Measurements from ENCODE around the gene ATP11A. TPM values are rescaled to one million over a fixed set of nuclear protein-coding genes. Genes with fewer than 3 reads are reported as not detected.

ATP11A gene
- total and polyA plus RNA-seq, 10 of the 15 experiments (the other 5 are each of a cell fraction or from before 2014, with no cell fraction given) = 1.4 to 69.6 (median 14.4) TPM

DNA sequence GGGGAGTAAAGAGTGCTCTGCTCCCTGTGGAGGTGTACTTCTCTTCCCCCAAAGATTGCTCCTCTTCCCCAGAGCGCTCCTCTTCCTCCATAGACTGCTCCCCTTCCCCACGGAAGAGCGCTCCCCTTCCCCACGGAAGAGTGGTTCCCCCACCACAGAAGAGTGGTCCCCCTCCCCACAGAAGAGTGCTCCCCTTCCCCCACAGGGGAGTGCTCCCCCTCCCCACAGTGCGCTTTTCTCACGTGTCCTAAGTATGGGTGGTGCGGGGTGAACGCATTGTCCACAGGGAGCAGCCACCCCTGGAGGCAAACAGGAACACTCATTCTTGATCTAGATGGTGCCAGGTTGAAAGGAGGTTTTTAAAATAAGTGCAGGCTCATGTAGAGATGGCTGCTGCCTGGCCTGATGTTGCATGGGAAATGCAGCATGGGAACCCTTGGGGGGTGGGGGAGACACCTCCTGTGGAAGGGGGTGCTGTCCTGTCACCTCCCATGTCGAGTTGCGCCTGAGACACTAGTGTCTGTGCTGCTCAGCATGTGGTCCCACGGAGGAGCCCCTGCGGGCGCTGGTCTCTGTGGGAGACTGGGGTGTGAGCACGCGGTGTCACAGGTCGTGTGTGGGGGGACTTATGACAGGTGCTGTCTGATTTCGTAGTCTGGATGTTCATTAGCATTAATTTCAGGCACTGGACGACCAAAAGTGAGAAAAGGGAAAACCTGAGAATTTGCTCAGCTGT lies 52.2 kb downstream of the ATP11A start:
- no peak for ATAC-seq
- no TSS peak for BruUV-seq (replicated peaks)
- Histone ChIP-seq H3K79me2 (ENCODE audit: control insufficient read depth, insufficient read depth, low read length) (peaks cover 6% of the 10 kb centered on the region), H3K4me1 (ENCODE audit: control insufficient read depth, insufficient read depth, low read length) (no peaks in the 10 kb centered on the region), H2AFZ (ENCODE audit: control insufficient read depth, low read depth, low read length) (no peak overlapping the region), H3K27ac (ENCODE audit: control insufficient read depth, insufficient read depth) (no peak overlapping the region), H3K9ac (ENCODE audit: control insufficient read depth, insufficient read depth, low read length) (no peak overlapping the region), H3K27me3 (replicated peaks in 1 of 2; ENCODE audit: control insufficient read depth in 2 of 2, insufficient read depth in 2 of 2, low read length in 1 of 2) (no peaks in the 10 kb centered on the region), H3K4me2 (ENCODE audit: control insufficient read depth, insufficient read depth) (no peak overlapping the region), H3K9me3 (replicated peaks; ENCODE audit: control insufficient read depth, insufficient read depth, low read length) (no peaks in the 10 kb centered on the region), H3K4me3 (no peak overlapping the region), H3K36me3 (ENCODE audit: control insufficient read depth in 2 of 2, insufficient read depth in 2 of 2, low read length in 1 of 2) (no peaks in the 10 kb centered on the region; a peak in 1 of 4 replicates), H4K20me1 (ENCODE audit: control insufficient read depth, insufficient read depth) (no peaks in the 10 kb centered on the region)
- DNase-seq (ENCODE audit: low read depth, low spot score) = no peak
- WGBS (ENCODE audit: insufficient coverage, insufficient replicate concordance, low lambda C conversion rate, missing lambda C conversion rate) = 79% methylated on average over 15 of the region's 18 CpGs
- intact Hi-C loops (cut with micrococcal nuclease; ENCODE audit: unreplicated experiment) = no loop called here
- FAIRE-seq = no peak
- CTCF ChIA-PET = no interaction called here
- in situ Hi-C loops (cut with MboI) = no loop called here
- RAD21 ChIA-PET (ENCODE audit: unreplicated experiment) = no interaction called here
- POLR2A ChIA-PET = no interaction called here
- SMC1A ChIA-PET (ENCODE audit: uncharacterized antibody, unreplicated experiment) = no interaction called here
- TF ChIP-seq CHD2 (IDR thresholded peaks at IDR 0.05; ENCODE audit: borderline replicate concordance, low read depth, low read length) (no peak), POU2F2 (IDR thresholded peaks at IDR 0.05; ENCODE audit: borderline replicate concordance, low read depth, low read length) (no peak), RCOR1 (conservative IDR thresholded peaks at IDR 0.05; ENCODE audit: low read depth, low read length) (no peak), SUPT20H (IDR thresholded peaks at IDR 0.05; ENCODE audit: borderline replicate concordance, control insufficient read depth, low read depth, low read length) (no peak)
- TF ChIP-seq, protein P1, sequence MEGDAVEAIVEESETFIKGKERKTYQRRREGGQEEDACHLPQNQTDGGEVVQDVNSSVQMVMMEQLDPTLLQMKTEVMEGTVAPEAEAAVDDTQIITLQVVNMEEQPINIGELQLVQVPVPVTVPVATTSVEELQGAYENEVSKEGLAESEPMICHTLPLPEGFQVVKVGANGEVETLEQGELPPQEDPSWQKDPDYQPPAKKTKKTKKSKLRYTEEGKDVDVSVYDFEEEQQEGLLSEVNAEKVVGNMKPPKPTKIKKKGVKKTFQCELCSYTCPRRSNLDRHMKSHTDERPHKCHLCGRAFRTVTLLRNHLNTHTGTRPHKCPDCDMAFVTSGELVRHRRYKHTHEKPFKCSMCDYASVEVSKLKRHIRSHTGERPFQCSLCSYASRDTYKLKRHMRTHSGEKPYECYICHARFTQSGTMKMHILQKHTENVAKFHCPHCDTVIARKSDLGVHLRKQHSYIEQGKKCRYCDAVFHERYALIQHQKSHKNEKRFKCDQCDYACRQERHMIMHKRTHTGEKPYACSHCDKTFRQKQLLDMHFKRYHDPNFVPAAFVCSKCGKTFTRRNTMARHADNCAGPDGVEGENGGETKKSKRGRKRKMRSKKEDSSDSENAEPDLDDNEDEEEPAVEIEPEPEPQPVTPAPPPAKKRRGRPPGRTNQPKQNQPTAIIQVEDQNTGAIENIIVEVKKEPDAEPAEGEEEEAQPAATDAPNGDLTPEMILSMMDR (IDR thresholded peaks at IDR 0.05 in 2 of 3, conservative IDR thresholded peaks at IDR 0.05 in 1 of 3; ENCODE audit: control insufficient read depth in 2 of 3, extremely low read depth in 1 of 3, insufficient read depth in 1 of 3, low read depth in 3 of 3, low read length in 3 of 3) = no peak
- TF ChIP-seq, protein P2, sequence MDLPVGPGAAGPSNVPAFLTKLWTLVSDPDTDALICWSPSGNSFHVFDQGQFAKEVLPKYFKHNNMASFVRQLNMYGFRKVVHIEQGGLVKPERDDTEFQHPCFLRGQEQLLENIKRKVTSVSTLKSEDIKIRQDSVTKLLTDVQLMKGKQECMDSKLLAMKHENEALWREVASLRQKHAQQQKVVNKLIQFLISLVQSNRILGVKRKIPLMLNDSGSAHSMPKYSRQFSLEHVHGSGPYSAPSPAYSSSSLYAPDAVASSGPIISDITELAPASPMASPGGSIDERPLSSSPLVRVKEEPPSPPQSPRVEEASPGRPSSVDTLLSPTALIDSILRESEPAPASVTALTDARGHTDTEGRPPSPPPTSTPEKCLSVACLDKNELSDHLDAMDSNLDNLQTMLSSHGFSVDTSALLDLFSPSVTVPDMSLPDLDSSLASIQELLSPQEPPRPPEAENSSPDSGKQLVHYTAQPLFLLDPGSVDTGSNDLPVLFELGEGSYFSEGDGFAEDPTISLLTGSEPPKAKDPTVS (IDR thresholded peaks at IDR 0.05; ENCODE audit: low read depth, low read length) = no peak
- TF ChIP-seq, protein P3, sequence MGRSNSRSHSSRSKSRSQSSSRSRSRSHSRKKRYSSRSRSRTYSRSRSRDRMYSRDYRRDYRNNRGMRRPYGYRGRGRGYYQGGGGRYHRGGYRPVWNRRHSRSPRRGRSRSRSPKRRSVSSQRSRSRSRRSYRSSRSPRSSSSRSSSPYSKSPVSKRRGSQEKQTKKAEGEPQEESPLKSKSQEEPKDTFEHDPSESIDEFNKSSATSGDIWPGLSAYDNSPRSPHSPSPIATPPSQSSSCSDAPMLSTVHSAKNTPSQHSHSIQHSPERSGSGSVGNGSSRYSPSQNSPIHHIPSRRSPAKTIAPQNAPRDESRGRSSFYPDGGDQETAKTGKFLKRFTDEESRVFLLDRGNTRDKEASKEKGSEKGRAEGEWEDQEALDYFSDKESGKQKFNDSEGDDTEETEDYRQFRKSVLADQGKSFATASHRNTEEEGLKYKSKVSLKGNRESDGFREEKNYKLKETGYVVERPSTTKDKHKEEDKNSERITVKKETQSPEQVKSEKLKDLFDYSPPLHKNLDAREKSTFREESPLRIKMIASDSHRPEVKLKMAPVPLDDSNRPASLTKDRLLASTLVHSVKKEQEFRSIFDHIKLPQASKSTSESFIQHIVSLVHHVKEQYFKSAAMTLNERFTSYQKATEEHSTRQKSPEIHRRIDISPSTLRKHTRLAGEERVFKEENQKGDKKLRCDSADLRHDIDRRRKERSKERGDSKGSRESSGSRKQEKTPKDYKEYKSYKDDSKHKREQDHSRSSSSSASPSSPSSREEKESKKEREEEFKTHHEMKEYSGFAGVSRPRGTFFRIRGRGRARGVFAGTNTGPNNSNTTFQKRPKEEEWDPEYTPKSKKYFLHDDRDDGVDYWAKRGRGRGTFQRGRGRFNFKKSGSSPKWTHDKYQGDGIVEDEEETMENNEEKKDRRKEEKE (IDR thresholded peaks at IDR 0.05) = no peak
- TF ChIP-seq, protein P4, sequence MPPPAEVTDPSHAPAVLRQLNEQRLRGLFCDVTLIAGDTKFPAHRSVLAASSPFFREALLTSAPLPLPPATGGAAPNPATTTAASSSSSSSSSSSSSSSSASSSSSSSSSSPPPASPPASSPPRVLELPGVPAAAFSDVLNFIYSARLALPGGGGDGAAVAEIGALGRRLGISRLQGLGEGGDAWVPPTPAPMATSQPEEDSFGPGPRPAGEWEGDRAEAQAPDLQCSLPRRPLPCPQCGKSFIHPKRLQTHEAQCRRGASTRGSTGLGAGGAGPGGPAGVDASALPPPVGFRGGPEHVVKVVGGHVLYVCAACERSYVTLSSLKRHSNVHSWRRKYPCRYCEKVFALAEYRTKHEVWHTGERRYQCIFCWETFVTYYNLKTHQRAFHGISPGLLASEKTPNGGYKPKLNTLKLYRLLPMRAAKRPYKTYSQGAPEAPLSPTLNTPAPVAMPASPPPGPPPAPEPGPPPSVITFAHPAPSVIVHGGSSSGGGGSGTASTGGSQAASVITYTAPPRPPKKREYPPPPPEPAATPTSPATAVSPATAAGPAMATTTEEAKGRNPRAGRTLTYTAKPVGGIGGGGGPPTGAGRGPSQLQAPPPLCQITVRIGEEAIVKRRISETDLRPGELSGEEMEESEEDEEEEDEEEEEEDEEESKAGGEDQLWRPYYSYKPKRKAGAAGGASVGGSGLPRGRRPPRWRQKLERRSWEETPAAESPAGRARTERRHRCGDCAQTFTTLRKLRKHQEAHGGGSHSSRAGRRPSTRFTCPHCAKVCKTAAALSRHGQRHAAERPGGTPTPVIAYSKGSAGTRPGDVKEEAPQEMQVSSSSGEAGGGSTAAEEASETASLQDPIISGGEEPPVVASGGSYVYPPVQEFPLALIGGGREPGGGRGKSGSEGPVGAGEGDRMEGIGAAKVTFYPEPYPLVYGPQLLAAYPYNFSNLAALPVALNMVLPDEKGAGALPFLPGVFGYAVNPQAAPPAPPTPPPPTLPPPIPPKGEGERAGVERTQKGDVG (CRISPR knock-in tag; IDR thresholded peaks at IDR 0.05) = no peak
- TF ChIP-seq, protein P5, sequence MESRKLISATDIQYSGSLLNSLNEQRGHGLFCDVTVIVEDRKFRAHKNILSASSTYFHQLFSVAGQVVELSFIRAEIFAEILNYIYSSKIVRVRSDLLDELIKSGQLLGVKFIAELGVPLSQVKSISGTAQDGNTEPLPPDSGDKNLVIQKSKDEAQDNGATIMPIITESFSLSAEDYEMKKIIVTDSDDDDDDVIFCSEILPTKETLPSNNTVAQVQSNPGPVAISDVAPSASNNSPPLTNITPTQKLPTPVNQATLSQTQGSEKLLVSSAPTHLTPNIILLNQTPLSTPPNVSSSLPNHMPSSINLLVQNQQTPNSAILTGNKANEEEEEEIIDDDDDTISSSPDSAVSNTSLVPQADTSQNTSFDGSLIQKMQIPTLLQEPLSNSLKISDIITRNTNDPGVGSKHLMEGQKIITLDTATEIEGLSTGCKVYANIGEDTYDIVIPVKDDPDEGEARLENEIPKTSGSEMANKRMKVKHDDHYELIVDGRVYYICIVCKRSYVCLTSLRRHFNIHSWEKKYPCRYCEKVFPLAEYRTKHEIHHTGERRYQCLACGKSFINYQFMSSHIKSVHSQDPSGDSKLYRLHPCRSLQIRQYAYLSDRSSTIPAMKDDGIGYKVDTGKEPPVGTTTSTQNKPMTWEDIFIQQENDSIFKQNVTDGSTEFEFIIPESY (IDR thresholded peaks at IDR 0.05) = no peak

Data from GM12878 (cell line).